SK-N-SH (cell line): ENCODE measurements around the gene LHX6. TPM values are rescaled to one million over a fixed set of nuclear protein-coding genes. Genes with fewer than 3 reads are reported as not detected.

Source experiments
- CTCF ChIA-PET: fragments of 300-600, 350-600 bp; formaldehyde crosslinking; extraction: SDS; loops from one replicate; lab custom pipeline; 2021; lab: Yijun Ruan, JAX
- POLR2A ChIA-PET: fragments of 350-600 bp; sonication (Branson Sonifier 250); formaldehyde crosslinking; extraction: SDS; loops from one replicate; lab custom pipeline; 2020; ENCODE audit warnings: antibody characterized with exemption, inconsistent platforms; lab: Yijun Ruan, JAX
- DNase-seq: peaks from one replicate; pipeline ENCODE4 v3.0.0; 2012
- H2AFZ ChIP-seq: fragments of 200-600 bp; sonication (generic); 2 replicates; pipeline ENCODE4 v1.8.1; 2016; ENCODE audit warnings: antibody characterized with exemption, mild to moderate bottlenecking, low read depth
- H3F3A ChIP-seq: fragments of 200-600 bp; sonication (generic); replicated peaks from 2 replicates; pipeline ENCODE3; 2016; ENCODE audit warnings: antibody characterized with exemption, mild to moderate bottlenecking; ENCODE audit not compliant: insufficient read depth
- H3K27ac ChIP-seq, 2 experiments: fragments of 200-500 bp in 1 of 2; fragments of 200-600 bp in 1 of 2; sonication (Bioruptor generic) in 1 of 2; sonication (generic), shearing (Covaris generic) in 1 of 2; 2 replicates each; pipeline versions ENCODE4 v1.5.1 to v1.6.1; 2014 to 2016; ENCODE audit warnings: low read depth in 2 of 2, inconsistent platforms in 1 of 2, low read length in 1 of 2, mild to moderate bottlenecking in 1 of 2, mixed read lengths in 1 of 2
- H3K27me3 ChIP-seq: fragments of 200-600 bp; sonication (generic), shearing (Covaris generic); 2 replicates; pipeline ENCODE4 v1.6.1; 2016; ENCODE audit warnings: mixed run types; ENCODE audit not compliant: insufficient read depth
- H3K36me3 ChIP-seq, 2 experiments: fragments of 200-500 bp in 1 of 2; fragments of 200-600 bp in 1 of 2; sonication (Bioruptor generic) in 1 of 2; sonication (generic) in 1 of 2; replicated peaks in 1 of 2; 2 replicates each; pipeline versions ENCODE3 to v1.5.1; 2014 to 2016; ENCODE audit warnings: low read length in 1 of 2, mild to moderate bottlenecking in 1 of 2; ENCODE audit not compliant: insufficient read depth in 2 of 2, control insufficient read depth in 1 of 2
- H3K4me1 ChIP-seq, 2 experiments: fragments of 200-500 bp in 1 of 2; fragments of 200-600 bp in 1 of 2; sonication (Bioruptor generic) in 1 of 2; sonication (generic), shearing (Covaris generic) in 1 of 2; 2 replicates each; pipeline versions ENCODE4 v1.5.1 to v1.6.1; 2014 to 2016; ENCODE audit warnings: low read depth in 1 of 2, low read length in 1 of 2, mixed run types in 1 of 2; ENCODE audit not compliant: insufficient read depth in 2 of 2, control insufficient read depth in 1 of 2
- H3K4me2 ChIP-seq: fragments of 200-600 bp; sonication (generic), shearing (Covaris generic); 2 replicates; pipeline ENCODE4 v1.6.1; 2017; ENCODE audit warnings: mixed run types
- H3K4me3 ChIP-seq, 2 experiments: fragments of 200-500 bp in 1 of 2; fragments of 200-600 bp in 1 of 2; sonication (Bioruptor generic) in 1 of 2; sonication (generic), shearing (Covaris generic) in 1 of 2; 2 replicates each; pipeline versions ENCODE4 v1.5.1 to v1.8.1; 2014 to 2016; ENCODE audit warnings: low read depth in 2 of 2, inconsistent platforms in 1 of 2, low read length in 1 of 2, mild to moderate bottlenecking in 1 of 2, mixed read lengths in 1 of 2, moderate library complexity in 1 of 2
- H3K79me2 ChIP-seq: fragments of 200-600 bp; sonication (generic); 2 replicates; pipeline ENCODE4 v1.8.1; 2017; ENCODE audit warnings: mild to moderate bottlenecking; ENCODE audit not compliant: insufficient read depth
- H3K9ac ChIP-seq: fragments of 200-600 bp; sonication (generic); 2 replicates; pipeline ENCODE4 v1.6.1; 2017; ENCODE audit warnings: mixed run types
- H3K9me2 ChIP-seq: fragments of 200-600 bp; sonication (generic); 2 replicates; pipeline ENCODE4 v1.6.1; 2017; ENCODE audit warnings: mixed run types
- H3K9me3 ChIP-seq: fragments of 200-600 bp; sonication (generic); 2 replicates; pipeline ENCODE4 v1.6.1; 2017; ENCODE audit warnings: mixed run types, mild to moderate bottlenecking, moderate library complexity
- H4K20me1 ChIP-seq: fragments of 200-600 bp; sonication (generic); 2 replicates; pipeline ENCODE4 v1.6.1; 2017; ENCODE audit warnings: mild to moderate bottlenecking, mixed run types; ENCODE audit not compliant: insufficient read depth
- ELF1 ChIP-seq: IDR thresholded peaks from 2 replicates; pipeline ENCODE4 v1.4.0; 2012
- GABPA ChIP-seq: IDR thresholded peaks from 2 replicates; pipeline ENCODE4 v1.4.0; 2012; ENCODE audit warnings: low read depth, mild to moderate bottlenecking
- JUND ChIP-seq: IDR thresholded peaks from 2 replicates; pipeline ENCODE4 v1.4.0; 2012
- MEF2A ChIP-seq: IDR thresholded peaks from 2 replicates; pipeline ENCODE4 v1.4.0; 2012; ENCODE audit warnings: low read depth, borderline replicate concordance
- NFIC ChIP-seq: IDR thresholded peaks from 2 replicates; pipeline ENCODE4 v1.4.0; 2012; ENCODE audit warnings: borderline replicate concordance
- SMC3 ChIP-seq: IDR thresholded peaks from 2 replicates; pipeline ENCODE4 v1.6.1; 2012; ENCODE audit warnings: low read depth, low read length, improper control_type of control experiment
- TAF1 ChIP-seq: IDR thresholded peaks from 2 replicates; pipeline ENCODE4 v1.6.1; 2012; ENCODE audit warnings: low read depth, mild to moderate bottlenecking, low read length, moderate library complexity, borderline replicate concordance
- TCF12 ChIP-seq: IDR thresholded peaks from 2 replicates; pipeline ENCODE4 v1.4.0; 2012
- TEAD4 ChIP-seq: IDR thresholded peaks from 2 replicates; pipeline ENCODE4 v1.4.0; 2012; ENCODE audit warnings: mild to moderate bottlenecking, borderline replicate concordance; ENCODE audit not compliant: insufficient read depth
- YY1 ChIP-seq: IDR thresholded peaks from 2 replicates; pipeline ENCODE4 v1.4.0; 2012; ENCODE audit warnings: low read depth, mild to moderate bottlenecking
- WGBS: methylation state at CpG from one replicate; pipeline ENCODE4 v1.1.6; 2017; ENCODE audit warnings: low lambda C conversion rate; 5-methylcytosine and 5-hydroxymethylcytosine counted together
- polyA plus RNA-seq, 3 experiments: library from polyadenylated mRNA; depleted of rRNA; stranded (reverse); fragments of >200 nt; gene quantifications; 2 replicates each; pipeline ENCODE4 v1.2.3, GENCODE V29; 2012
- TF ChIP-seq, protein P1 (sequence below): fragments of 150-350 bp; IDR thresholded peaks from 2 replicates; pipeline ENCODE4 v1.6.1; 2016; ENCODE audit warnings: mild to moderate bottlenecking, low read depth, low read length
- TF ChIP-seq, protein P2 (sequence below): IDR thresholded peaks from 2 replicates; pipeline ENCODE4 v1.6.1; 2012; ENCODE audit warnings: mild to moderate bottlenecking, low read depth, low read length, moderate library complexity
- TF ChIP-seq, protein P3 (sequence below): IDR thresholded peaks from 2 replicates; pipeline ENCODE4 v1.4.0; 2012; ENCODE audit warnings: low read depth, borderline replicate concordance
- TF ChIP-seq, protein P4 (sequence below): IDR thresholded peaks from 2 replicates; pipeline ENCODE4 v1.4.0; 2012; ENCODE audit warnings: low read depth, borderline replicate concordance
- TF ChIP-seq, protein P5 (sequence below): IDR thresholded peaks from 2 replicates; pipeline ENCODE4; 2012

LHX6 gene
- polyA plus RNA-seq, 1 of the 3 experiments (the other 2 are of a cell fraction) = 0.02 TPM

DNA sequence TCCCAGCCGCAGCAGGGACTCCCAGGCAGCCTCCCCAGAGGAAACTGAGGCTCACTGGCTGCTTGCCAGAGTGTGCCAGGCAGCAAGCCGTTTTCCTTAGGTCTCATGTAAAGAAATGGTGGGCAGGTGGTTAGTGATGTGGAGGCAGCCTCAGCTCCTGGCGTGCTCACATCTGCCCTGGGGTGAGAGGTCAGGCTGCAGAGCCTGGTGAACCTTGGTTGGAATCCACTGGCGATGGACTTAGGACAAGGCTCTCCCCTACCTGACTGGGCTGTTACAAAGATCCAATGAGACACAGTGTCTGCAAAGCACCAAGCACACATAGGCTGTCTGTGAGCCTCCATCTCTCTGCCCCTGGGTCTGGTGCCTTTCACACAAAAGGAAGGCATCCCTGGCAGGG lies 30.9 kb downstream of the LHX6 start (continued):
- TF ChIP-seq, protein P1, sequence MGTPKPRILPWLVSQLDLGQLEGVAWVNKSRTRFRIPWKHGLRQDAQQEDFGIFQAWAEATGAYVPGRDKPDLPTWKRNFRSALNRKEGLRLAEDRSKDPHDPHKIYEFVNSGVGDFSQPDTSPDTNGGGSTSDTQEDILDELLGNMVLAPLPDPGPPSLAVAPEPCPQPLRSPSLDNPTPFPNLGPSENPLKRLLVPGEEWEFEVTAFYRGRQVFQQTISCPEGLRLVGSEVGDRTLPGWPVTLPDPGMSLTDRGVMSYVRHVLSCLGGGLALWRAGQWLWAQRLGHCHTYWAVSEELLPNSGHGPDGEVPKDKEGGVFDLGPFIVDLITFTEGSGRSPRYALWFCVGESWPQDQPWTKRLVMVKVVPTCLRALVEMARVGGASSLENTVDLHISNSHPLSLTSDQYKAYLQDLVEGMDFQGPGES = no peak
- TF ChIP-seq TEAD4 = no peak
- no peak for TF ChIP-seq YY1
- TF ChIP-seq MEF2A = no peak
- no peak for TF ChIP-seq GABPA
- TF ChIP-seq TAF1 = no peak
- TF ChIP-seq JUND = no peak

DNA sequence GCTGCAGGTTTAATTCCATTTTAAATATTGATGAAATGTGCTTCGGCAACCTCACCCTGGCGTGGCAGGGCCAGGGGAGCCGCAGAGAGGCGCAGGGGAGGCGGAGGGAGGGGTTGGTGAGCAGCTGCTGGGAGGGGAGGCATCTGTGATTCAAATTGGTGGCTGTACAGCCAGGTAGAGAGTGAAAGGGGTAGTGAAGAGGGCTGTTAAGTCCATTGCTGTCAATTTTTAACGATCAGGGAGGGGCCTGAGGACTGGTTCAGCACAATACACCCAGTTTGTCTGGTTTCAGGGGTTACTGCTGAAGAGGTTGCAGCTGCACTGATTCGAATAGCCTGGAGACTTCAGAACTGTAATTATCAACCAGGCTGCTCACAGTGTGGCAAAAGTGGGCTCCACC lies 31.3 kb downstream of the LHX6 start:
- Histone ChIP-seq H3K36me3 (no peaks in the 10 kb centered on the region), H3K4me2 (no peak overlapping the region), H3K9me3 (no peaks in the 10 kb centered on the region), H3K79me2 (no peaks in the 10 kb centered on the region), H3K4me3 (no peak overlapping the region), H3K27ac (no peak overlapping the region), H3K4me1 (no peaks in the 10 kb centered on the region; a peak in 1 of 4 replicates), H3F3A (no peaks in the 10 kb centered on the region), H3K9me2 (no peaks in the 10 kb centered on the region), H3K9ac (no peak overlapping the region), H4K20me1 (no peaks in the 10 kb centered on the region), H2AFZ (no peak overlapping the region), H3K27me3 (peaks cover 4% of the 10 kb centered on the region; the same call in 1 of the 2 replicates)
- ChIA-PET POLR2A (no interaction called here), CTCF (interaction anchor here (0.7 to 1.2 kb wide), 2 partner anchors 38 to 74 kb away, joined by 3 read pairs; no protein-coding TSS in a partner anchor)
- TF ChIP-seq TCF12 (no peak), NFIC (no peak), SMC3 (no peak), ELF1 (no peak), TAF1 (no peak)
- TF ChIP-seq, protein P1 = no peak
- TF ChIP-seq, protein P2, sequence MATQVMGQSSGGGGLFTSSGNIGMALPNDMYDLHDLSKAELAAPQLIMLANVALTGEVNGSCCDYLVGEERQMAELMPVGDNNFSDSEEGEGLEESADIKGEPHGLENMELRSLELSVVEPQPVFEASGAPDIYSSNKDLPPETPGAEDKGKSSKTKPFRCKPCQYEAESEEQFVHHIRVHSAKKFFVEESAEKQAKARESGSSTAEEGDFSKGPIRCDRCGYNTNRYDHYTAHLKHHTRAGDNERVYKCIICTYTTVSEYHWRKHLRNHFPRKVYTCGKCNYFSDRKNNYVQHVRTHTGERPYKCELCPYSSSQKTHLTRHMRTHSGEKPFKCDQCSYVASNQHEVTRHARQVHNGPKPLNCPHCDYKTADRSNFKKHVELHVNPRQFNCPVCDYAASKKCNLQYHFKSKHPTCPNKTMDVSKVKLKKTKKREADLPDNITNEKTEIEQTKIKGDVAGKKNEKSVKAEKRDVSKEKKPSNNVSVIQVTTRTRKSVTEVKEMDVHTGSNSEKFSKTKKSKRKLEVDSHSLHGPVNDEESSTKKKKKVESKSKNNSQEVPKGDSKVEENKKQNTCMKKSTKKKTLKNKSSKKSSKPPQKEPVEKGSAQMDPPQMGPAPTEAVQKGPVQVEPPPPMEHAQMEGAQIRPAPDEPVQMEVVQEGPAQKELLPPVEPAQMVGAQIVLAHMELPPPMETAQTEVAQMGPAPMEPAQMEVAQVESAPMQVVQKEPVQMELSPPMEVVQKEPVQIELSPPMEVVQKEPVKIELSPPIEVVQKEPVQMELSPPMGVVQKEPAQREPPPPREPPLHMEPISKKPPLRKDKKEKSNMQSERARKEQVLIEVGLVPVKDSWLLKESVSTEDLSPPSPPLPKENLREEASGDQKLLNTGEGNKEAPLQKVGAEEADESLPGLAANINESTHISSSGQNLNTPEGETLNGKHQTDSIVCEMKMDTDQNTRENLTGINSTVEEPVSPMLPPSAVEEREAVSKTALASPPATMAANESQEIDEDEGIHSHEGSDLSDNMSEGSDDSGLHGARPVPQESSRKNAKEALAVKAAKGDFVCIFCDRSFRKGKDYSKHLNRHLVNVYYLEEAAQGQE = no peak
- TF ChIP-seq, protein P3, sequence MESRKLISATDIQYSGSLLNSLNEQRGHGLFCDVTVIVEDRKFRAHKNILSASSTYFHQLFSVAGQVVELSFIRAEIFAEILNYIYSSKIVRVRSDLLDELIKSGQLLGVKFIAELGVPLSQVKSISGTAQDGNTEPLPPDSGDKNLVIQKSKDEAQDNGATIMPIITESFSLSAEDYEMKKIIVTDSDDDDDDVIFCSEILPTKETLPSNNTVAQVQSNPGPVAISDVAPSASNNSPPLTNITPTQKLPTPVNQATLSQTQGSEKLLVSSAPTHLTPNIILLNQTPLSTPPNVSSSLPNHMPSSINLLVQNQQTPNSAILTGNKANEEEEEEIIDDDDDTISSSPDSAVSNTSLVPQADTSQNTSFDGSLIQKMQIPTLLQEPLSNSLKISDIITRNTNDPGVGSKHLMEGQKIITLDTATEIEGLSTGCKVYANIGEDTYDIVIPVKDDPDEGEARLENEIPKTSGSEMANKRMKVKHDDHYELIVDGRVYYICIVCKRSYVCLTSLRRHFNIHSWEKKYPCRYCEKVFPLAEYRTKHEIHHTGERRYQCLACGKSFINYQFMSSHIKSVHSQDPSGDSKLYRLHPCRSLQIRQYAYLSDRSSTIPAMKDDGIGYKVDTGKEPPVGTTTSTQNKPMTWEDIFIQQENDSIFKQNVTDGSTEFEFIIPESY = no peak
- TF ChIP-seq, protein P4, sequence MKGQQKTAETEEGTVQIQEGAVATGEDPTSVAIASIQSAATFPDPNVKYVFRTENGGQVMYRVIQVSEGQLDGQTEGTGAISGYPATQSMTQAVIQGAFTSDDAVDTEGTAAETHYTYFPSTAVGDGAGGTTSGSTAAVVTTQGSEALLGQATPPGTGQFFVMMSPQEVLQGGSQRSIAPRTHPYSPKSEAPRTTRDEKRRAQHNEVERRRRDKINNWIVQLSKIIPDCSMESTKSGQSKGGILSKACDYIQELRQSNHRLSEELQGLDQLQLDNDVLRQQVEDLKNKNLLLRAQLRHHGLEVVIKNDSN = no peak
- TF ChIP-seq, protein P5, sequence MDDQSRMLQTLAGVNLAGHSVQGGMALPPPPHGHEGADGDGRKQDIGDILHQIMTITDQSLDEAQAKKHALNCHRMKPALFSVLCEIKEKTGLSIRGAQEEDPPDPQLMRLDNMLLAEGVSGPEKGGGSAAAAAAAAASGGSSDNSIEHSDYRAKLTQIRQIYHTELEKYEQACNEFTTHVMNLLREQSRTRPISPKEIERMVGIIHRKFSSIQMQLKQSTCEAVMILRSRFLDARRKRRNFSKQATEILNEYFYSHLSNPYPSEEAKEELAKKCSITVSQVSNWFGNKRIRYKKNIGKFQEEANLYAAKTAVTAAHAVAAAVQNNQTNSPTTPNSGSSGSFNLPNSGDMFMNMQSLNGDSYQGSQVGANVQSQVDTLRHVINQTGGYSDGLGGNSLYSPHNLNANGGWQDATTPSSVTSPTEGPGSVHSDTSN = no peak
- 53% methylated on average over 7 of the region's 7 CpGs for WGBS
- DNase-seq = no peak
